ENCODE measurements around the gene PLCG2.

DNA sequence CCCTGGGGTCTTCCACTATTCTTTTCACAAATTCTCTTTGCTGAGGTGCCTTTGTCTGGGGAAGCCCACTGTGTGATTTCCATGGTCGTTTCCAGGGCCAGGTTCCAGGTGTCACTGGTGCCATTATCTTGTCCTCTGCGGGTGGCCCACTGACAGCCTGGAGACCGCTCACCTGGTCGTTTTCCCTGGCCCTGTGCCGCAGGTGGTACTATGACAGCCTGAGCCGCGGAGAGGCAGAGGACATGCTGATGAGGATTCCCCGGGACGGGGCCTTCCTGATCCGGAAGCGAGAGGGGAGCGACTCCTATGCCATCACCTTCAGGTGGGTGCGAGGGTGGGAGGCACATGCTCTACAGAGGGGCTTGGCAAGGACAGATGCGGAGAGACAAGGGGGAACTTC, 133.3 kb downstream of the PLCG2 start:
- TF ChIP-seq SP1 (IDR thresholded peaks at IDR 0.05): no peak
- no peak for TF ChIP-seq ARNT (IDR thresholded peaks at IDR 0.05)
- no peak for TF ChIP-seq ZNF384 (IDR thresholded peaks at IDR 0.05)
- no peak for TF ChIP-seq CTBP1 (IDR thresholded peaks at IDR 0.05; ENCODE audit: borderline replicate concordance)
- no peak for TF ChIP-seq FOXA1 (IDR thresholded peaks at IDR 0.05)
- no peak for TF ChIP-seq BHLHE40 (IDR thresholded peaks at IDR 0.05; ENCODE audit: borderline replicate concordance)
- no peak for TF ChIP-seq L3MBTL2 (conservative IDR thresholded peaks at IDR 0.05)
- TF ChIP-seq SUZ12 (IDR thresholded peaks at IDR 0.05): no peak
- no peak for TF ChIP-seq FOXM1 (IDR thresholded peaks at IDR 0.05; ENCODE audit: borderline replicate concordance)
- TF ChIP-seq HDGF (IDR thresholded peaks at IDR 0.05; ENCODE audit: borderline replicate concordance): no peak
- no peak for TF ChIP-seq TARDBP (IDR thresholded peaks at IDR 0.05)
- TF ChIP-seq, protein P1, sequence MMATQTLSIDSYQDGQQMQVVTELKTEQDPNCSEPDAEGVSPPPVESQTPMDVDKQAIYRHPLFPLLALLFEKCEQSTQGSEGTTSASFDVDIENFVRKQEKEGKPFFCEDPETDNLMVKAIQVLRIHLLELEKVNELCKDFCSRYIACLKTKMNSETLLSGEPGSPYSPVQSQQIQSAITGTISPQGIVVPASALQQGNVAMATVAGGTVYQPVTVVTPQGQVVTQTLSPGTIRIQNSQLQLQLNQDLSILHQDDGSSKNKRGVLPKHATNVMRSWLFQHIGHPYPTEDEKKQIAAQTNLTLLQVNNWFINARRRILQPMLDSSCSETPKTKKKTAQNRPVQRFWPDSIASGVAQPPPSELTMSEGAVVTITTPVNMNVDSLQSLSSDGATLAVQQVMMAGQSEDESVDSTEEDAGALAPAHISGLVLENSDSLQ (IDR thresholded peaks at IDR 0.05): no peak
- TF ChIP-seq ELF4 (IDR thresholded peaks at IDR 0.05): no peak
- no peak for TF ChIP-seq NFRKB (IDR thresholded peaks at IDR 0.05)
